NCI-H2107 (cell line): ENCODE measurements around the gene PACRG.

Experiments
- DNase-seq: peaks from one replicate; lab custom pipeline; 2025; lab: John Stamatoyannopoulos, UW

Gene PACRG

GRCh38 chr6:163014736-163015135 lies 287.0 kb downstream of the PACRG start:
- DNase-seq, result no peak

DNA sequence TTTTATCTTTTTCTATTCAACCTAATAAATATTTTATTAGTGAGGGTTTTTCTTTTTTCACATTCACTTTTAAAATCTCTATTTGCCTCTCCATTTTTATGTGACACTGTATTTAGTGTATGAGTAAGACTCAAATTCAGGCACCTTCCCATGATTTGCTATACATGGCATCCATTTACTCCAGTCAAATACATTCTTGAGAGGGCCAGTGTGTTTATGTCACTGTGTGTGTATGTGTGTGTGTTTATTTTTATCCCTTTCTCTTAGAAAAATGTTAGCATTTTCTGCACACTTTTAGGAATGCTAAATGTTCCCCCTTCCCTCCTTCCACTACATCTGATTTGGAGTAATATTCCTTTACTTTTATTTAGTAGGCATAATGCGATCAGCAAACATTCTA lies 290.0 kb downstream of the PACRG start:
- DNase-seq, result no peak

- DNase-seq, result no peak
Observed at GRCh38 chr6:163019926-163020325, 292.2 kb downstream of the PACRG start.

- DNase-seq, result no peak
Observed at GRCh38 chr6:163021054-163021453, 293.3 kb downstream of the PACRG start.

DNA sequence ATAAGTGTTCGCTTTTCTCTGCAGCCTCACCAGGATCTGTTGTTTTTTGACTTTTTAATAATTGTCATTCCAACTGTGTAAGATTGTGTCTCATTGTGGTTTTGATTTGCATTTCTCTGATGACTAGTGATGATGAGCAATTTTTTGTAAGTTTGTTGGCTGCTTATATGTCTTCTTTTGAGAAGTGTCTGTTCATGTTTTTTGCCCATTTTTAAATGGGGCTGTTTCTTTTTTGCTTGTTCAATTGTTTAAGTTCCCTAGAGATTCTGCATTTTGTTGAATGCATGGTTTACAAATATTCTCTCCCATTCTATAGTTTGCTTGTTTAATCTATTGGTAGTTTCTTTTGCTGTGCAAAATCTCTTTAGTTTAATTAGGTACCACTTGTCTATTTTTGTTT lies 295.9 kb downstream of the PACRG start:
- DNase-seq, result no peak

- DNase-seq, result no peak
Observed at GRCh38 chr6:163026893-163027292, 299.1 kb downstream of the PACRG start.

DNA sequence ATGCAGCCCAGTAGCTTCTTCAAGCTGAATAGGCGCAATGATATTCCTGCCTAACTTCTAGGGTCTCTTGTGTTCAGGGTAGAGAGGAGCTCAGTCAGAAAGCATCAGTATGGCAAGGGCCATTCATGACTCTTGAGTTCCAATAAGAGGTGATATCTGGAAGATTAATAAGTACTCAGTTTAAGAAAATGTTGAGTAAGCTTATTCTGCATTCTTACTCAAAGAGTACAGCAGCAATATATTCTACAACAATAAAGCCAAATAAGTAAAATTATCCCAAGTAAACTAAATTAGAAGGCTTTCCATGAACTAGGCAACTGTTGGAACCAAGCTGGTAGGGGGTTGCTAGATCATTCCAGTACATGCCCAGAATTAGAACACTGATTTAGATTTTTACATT lies 303.2 kb downstream of the PACRG start:
- DNase-seq, result no peak

- DNase-seq, result no peak
Observed at GRCh38 chr6:163031931-163032330, 304.2 kb downstream of the PACRG start.

- DNase-seq, result no peak
Observed at GRCh38 chr6:163036160-163036645, 308.4 kb downstream of the PACRG start.

GRCh38 chr6:163038317-163038716 lies 310.5 kb downstream of the PACRG start:
- DNase-seq, result no peak

DNA sequence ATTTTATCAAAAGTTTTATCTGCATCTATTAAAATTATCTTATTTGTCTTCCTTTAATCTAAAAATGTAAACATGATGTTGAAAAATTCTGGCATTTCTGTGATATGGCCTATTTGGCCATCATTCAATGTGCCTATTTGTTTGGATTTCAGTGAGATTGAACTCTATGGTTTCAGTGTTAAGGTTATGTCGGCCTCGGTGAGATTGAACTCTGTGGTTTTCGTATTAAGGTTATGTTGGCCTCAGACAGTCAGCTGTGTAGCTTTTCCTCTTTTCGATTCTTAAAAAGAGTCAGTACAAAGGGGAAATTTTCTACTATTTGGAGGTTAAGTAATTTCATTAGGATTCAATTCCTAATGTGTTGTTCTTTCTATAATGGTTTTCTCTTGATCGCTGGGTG lies 320.6 kb downstream of the PACRG start:
- no peak for DNase-seq

GRCh38 chr6:163053667-163054344 lies 326.0 kb downstream of the PACRG start:
- DNase-seq, result no peak

GRCh38 chr6:163054641-163055040 lies 326.9 kb downstream of the PACRG start:
- DNase-seq, result no peak

DNA sequence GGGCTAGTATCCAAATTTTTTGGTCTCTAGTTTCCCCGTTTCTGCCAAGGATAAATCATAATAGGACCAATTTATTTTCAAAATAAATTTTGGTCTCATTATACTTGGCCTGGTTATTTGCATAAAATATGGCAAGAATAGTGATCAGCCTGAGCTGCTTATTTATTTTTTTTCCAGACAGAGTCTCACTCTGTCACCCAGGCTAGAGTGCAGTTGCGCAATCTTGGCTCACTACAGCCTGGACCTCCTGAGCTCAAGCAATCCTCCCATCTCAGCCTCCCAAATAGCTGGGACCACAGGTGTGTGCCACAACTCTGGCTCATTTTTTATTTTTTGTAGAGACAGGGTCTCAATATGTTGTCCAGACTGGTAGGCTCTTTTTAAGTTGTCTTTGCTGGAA lies 329.5 kb downstream of the PACRG start:
- no peak for DNase-seq

DNA sequence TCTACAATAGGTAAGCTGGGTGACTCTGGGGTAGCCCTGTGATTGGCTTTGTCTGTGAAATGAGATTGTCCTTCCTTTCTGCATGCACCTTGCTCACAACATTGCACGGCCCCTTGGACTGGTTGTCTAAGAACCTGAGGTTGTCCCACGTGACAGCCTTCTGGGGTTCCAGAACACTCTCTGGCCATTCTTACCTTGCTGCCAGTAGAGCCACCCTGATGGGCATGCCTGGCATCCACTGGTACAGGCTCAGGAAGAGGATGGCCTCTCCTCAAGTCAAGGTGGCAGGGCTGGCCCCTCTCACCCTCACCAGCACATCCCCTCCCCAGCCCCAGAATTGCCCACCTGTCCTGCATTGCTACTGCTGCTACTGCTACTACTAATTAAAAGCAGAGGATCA lies 335.0 kb downstream of the PACRG start:
- no peak for DNase-seq

DNA sequence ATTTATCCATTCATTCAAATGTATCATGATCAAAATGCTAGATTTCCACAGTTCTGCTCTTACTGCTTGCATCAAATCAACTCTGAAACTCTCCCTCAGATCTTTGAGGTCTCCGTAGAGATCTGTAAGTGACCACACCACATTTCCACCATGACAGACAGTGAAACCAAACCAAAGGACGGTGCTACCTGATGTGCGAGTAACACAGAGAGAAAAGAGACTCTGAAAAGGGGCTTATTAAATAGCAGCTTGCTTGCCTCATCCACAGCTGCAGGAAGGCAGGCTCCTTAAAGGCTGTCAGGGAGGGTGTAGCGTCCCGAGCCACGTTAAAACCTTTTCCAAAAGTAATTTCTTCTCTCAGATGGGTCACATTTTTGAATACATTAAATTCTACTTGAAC lies 335.8 kb downstream of the PACRG start:
- DNase-seq, result no peak

DNA sequence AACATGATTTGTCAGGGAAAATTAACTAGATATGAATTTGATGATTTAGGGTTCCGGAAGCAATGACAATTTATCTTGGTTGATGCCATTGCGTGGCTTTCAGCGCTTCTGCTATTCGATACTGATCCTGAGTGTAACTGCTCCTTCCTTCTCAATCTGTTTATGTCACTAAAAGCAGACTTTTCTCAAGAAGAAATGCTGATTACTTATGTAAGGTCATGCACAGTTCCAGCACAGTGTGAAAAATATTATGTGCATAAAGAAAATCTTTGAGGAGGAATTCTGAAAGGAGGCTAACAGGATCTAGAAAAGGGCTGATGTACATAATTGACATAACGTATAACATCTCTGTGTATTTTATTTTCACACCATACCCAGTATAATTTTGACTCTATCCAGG lies 336.6 kb downstream of the PACRG start:
- DNase-seq, result no peak

DNA sequence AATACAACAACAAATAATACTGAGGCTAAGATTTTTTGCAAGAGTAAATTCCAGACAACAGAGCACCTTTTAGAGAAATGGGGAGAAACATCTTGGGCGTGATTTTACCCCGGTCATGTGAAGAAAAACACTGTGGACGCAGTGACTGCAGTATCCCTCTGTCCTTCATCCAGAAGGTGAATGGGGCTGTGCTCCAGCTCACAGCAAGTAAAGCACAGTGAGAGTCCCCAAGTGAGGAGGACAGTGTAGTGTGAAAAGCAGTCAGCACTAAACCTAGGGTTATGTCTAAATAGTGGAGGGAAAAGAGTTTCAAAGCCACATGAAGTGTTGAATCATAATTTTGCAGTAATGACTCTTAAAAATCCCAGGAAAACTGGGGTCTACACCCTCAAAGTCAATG lies 338.4 kb downstream of the PACRG start:
- no peak for DNase-seq

DNA sequence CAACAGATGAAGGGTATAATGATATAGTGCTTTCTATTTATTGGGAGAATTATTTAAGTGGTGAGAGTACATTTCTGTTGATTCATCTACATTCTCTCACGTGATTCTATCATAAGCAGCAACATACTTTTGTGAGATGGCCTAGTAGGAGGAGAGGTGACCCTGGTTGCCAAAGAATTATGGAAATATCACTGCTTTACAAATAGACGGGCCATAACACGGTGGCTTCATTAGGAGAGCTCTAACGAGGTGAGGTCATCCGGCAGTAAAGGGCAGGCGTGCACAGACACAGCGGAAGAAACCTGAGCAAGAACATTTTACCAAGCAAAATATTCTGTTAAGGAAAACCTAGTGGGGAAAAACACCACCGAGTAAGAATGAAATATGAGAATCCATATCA lies 349.4 kb downstream of the PACRG start:
- DNase-seq, result no peak

DNA sequence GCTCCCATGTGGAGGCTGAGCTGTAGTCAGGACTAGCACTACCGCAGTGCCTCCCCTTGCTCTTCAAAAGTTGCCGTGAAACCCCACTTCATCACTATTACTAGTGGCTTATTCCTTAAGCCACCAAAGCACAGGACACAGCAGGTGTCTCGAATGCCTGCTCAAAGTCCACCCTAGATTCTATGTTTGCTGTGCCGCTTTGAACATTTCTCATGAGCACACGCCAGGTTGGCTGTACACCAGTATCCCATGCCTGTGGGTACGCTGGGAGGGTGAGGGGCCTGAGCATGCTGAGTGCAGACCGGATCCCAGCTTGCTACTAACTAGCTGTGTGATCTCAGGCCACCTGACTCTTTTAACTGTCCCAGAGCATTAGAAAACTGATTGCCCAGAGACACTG lies 350.9 kb downstream of the PACRG start:
- no peak for DNase-seq

- DNase-seq, result no peak
Observed at GRCh38 chr6:163080228-163080627, 352.5 kb downstream of the PACRG start.

GRCh38 chr6:163083141-163083540 lies 355.4 kb downstream of the PACRG start:
- no peak for DNase-seq

DNA sequence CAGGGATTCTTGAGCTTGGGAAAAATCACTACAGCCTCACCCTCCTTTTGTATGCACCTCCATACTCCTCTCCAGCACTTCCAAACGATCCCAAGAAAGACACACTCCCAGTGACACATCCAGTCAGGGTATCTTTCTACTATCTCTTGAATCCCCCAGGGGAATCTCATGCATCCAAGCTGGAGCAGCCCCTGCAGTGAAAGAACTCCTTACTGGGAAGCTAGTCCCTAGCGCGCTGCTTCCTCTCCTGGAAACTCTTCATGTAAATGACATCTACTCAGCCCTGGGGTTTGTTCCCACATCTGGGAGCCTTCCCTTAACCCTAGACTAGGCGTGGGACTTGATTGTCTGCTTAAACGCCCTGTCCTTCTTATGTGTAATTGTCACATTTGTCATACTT lies 357.7 kb downstream of the PACRG start:
- no peak for DNase-seq

DNA sequence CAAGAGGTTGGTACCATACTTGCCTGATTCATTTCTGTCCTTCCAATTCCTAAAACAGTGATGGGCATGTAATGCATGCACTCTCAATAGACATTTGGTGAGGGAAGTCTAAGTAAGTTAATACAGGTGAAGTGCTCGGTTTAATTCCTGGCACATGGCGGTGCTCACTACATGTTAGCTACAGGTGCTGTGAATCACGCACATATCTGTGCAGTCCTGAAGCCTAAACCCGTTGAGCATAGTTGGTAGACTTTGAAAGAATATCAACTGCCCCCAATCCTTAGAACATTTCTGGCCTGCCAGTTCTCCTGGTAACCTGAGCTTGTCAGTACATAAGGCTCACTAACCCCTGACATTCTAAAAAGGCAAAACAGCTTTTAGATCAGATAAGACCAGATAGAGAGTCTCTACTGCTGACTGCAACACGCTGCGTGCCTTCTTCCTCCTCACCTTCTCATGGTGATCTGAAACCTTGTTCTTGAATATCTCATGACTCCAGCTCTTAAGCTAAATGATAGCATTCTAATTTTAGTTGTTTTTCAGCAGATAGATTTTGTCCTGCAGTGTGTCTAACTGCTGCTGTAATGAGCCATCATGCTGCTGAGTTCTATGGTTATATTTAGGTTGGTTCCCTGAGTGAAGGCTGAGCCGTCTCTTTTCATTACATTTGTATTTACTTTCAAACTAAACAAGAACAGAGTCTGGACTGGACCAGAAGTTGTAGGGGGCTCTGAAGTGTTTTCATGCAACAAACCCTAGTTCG lies 358.3 kb downstream of the PACRG start:
- no peak for DNase-seq
